Transverse colon (tissue), 4 donors: ENCODE data around the gene SEC24A. TPM values are rescaled to one million over a fixed set of nuclear protein-coding genes. Genes with fewer than 3 reads are reported as not detected.
"Not testable (repeated sequence)": the region's sequence is repeated elsewhere in the genome, so short reads cannot be mapped to it uniquely, and the experiment has no call there.

Experiments
- DNase-seq: peaks from one replicate; pipeline ENCODE4 v3.0.0-alpha.2; 2019
- H3K27ac ChIP-seq, 4 donors: fragments of 200-600 bp; sonication (generic); 2 replicates each; pipeline ENCODE4 v1.5.1; 2016 to 2018; ENCODE audit warnings: inconsistent platforms in 4 of 4
- H3K27me3 ChIP-seq: fragments of 200-600 bp; sonication (generic); 2 replicates; pipeline ENCODE4 v1.5.1; 2017; ENCODE audit warnings: inconsistent platforms
- H3K36me3 ChIP-seq, 4 donors: fragments of 200-600 bp; sonication (generic); 2 replicates each; pipeline ENCODE4 v1.5.1; 2017 to 2019; ENCODE audit warnings: inconsistent platforms in 4 of 4
- H3K4me1 ChIP-seq, 4 donors: fragments of 200-600 bp; sonication (generic); 2 replicates each; pipeline ENCODE4 v1.5.1; 2017 to 2020; ENCODE audit warnings: inconsistent platforms in 4 of 4
- H3K4me3 ChIP-seq, 4 donors: fragments of 200-600 bp; sonication (generic); 1 replicate in 1 of 4; 2 replicates in 3 of 4; pipeline versions ENCODE4 v1.5.1 to v1.6.1; 2017 to 2019; ENCODE audit warnings: inconsistent platforms in 4 of 4
- H3K9me3 ChIP-seq, 2 donors: fragments of 200-600 bp; sonication (generic); 2 replicates each; pipeline ENCODE4 v1.5.1; 2017 to 2019; ENCODE audit warnings: inconsistent platforms in 2 of 2
- CTCF ChIP-seq, 5 experiments: fragments of 200-600 bp in 3 of 5; fragments of 450-650 bp in 2 of 5; sonication (generic) in 3 of 5; IDR thresholded peaks; 1 replicate in 2 of 5; 2 replicates in 3 of 5; pipeline ENCODE4 v1.5.1; 2016 to 2017; ENCODE audit warnings: antibody characterized with exemption in 5 of 5, inconsistent platforms in 3 of 5, mild to moderate bottlenecking in 2 of 5, moderate library complexity in 1 of 5
- EP300 ChIP-seq: sonication (generic); formaldehyde crosslinking; IDR thresholded peaks from one replicate; pipeline ENCODE4 v1.6.1; 2017; ENCODE audit warnings: antibody characterized with exemption, low read depth
- POLR2A ChIP-seq: fragments of 450-650 bp; IDR thresholded peaks from one replicate; pipeline ENCODE4 v1.6.1; 2016; ENCODE audit warnings: antibody characterized with exemption, mild to moderate bottlenecking, moderate library complexity
- POLR2AphosphoS5 ChIP-seq, 3 donors: sonication (generic); formaldehyde crosslinking; IDR thresholded peaks; one replicate each; pipeline ENCODE4 v1.6.1; 2016; ENCODE audit warnings: antibody characterized with exemption in 3 of 3
- WGBS, 2 donors: methylation state at CpG; one replicate each; pipeline ENCODE4 v1.1.5; 2018; ENCODE audit warnings: low coverage in 1 of 2; 5-methylcytosine and 5-hydroxymethylcytosine counted together
- in situ Hi-C, 4 donors: fragments of 200-750 bp; cut with MboI; loops; one replicate each; pipeline versions ENCODE4 v1.15.0 to v1.15.1; 2017; ENCODE audit warnings: low sequenced_read_pairs in 3 of 4, low pct_ligation_motif_present in 1 of 4, low pct_unique_long_range_greater_than_20kb in 1 of 4
- intact Hi-C: fragments of 100-400 bp; cut with DNase I; formaldehyde crosslinking; loops from one replicate; pipeline ENCODE4 v1.15.1; 2023; ENCODE audit warnings: low total_unique reads
- total RNA-seq, 4 donors: library from RNA; depleted of rRNA; stranded (reverse); fragments of >200 nt; gene quantifications; one replicate each; pipeline ENCODE4 v1.1.0, GENCODE V29; 2016

The SEC24A gene
- total RNA-seq, 4 donors from 2014 or later: 9.2 to 26.7 (median 18.6) TPM

DNA sequence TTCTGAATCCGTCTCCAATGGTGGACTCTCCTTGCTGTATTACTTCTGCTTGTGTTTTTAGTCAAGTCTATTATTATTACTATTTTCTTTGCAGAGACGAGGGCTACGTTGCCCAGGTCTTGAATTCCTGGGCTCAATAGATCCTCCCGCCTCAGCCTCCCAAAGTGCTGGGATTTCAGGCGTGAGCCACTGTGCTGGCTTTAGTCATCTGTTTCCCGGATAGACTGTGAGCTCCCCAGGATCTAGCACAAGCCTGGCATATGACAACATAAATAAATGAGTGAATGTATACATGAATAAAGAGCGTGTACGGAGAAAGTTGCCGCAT is 109.6 kb downstream of the SEC24A start:
- WGBS, 2 donors: 24 to 31% methylated on average over 2 to 9 of the region's 9 CpGs
- H3K4me3 ChIP-seq: peak overlapping the region in 3 of 4 donors; percentile 60 to 96 (median 68)
- intact Hi-C loops: no loop called here

DNA sequence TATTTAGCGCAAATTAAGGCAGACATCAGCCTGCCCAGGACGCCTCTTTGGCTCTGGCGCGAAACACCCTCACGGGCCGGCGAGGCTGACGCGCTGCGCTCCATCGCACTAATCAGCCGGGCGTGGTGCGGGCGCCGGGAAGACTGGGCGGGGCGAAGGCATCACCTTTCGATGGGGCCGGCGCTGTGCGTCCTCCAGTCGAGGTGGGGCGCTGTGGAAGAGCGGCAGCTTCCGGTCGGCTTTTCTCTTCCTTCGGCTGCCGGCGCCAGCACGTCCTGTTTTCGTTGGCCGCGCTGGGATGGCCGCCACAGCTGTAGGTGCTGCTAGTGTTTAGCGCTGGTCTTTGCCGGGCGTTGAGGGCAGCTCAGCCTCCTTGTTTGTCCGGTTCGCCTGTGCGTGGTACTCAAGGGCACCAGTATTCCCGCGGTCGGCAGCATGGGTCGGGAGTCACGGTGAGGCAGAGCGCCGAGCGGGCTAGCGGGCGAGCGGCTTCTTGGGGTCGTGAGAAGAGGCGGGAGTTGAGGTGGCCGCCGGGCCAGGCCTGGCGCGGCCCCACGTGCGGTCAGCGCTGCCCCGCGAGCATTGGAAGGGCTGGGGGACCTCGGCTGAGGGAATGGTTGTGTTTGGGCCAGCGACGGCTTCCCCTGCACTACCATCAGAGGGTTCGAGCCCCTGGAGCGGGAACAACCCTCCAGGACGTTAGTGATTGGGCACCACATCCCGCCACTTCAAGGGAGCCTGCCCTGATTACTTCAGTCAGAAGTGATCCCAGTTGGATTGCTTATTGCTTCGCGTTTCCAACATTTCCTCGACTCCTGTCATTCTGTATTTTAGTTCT is 110.1 kb downstream of the SEC24A start, which contains the start of gene DDX46:
Gene DDX46, plus strand, starts transcription at position 276 of the 838 bp plus-strand sequence. Its CDS starts 160 bp downstream, at position 436.
- in situ Hi-C loops: no loop called here
- no peaks in the 10 kb centered on the region for H3K9me3 ChIP-seq
- peaks cover 4 to 23% (median 15%) of the 10 kb centered on the region in 4 donors for H3K4me1 ChIP-seq
- 0 to 1% methylated on average over 3 to 59 of the region's 73 CpGs for WGBS, 2 donors
- peak; percentile 76 for TF ChIP-seq POLR2A
- TF ChIP-seq POLR2AphosphoS5 (IDR thresholded peaks at IDR 0.05): peak; percentile 76 to 85 (median 85)
- no peak for TF ChIP-seq EP300
- peak; percentile 56 to 76 (median 59) for TF ChIP-seq CTCF (IDR thresholded peaks at IDR 0.05)
- DNase-seq: peak; percentile 97
- H3K36me3 ChIP-seq: peaks cover 0 to 5% (median 1%) of the 10 kb centered on the region in 4 donors
- peak within 1 kb of the TSS; percentile 60 to 96 (median 78) for H3K4me3 ChIP-seq
- intact Hi-C loops: no loop called here
- no peaks in the 10 kb centered on the region for H3K27me3 ChIP-seq
- peak within 1 kb of the TSS; percentile 72 to 85 (median 83) for H3K27ac ChIP-seq

More for the DNA sequence above, 109.6 kb downstream of the SEC24A start:
- in situ Hi-C loops: no loop called here
- peaks cover 4 to 23% (median 15%) of the 10 kb centered on the region in 4 donors for H3K4me1 ChIP-seq
- TF ChIP-seq CTCF (IDR thresholded peaks at IDR 0.05) (no peak), EP300 (no peak), POLR2A (no peak), POLR2AphosphoS5 (IDR thresholded peaks at IDR 0.05) (no peak)
- DNase-seq: no peak
- H3K36me3 ChIP-seq: no peaks in the 10 kb centered on the region
- no peaks in the 10 kb centered on the region for H3K27me3 ChIP-seq
- H3K27ac ChIP-seq: peak overlapping the region; percentile 72 to 85 (median 83)
- H3K9me3 ChIP-seq: no peaks in the 10 kb centered on the region

GRCh38 chr5:134767528-134768291 is 119.1 kb downstream of the SEC24A start:
- DNase-seq, intact Hi-C loops, H3K9me3 ChIP-seq, H3K4me1 ChIP-seq, H3K27ac ChIP-seq, H3K27me3 ChIP-seq, H3K4me3 ChIP-seq, in situ Hi-C loops: not testable (repeated sequence)
- H3K36me3 ChIP-seq: peaks cover 0 to 76% (median 38%) of the 10 kb centered on the region in 4 donors
- WGBS, 2 donors: 87 to 95% methylated on average over 5 to 21 of the region's 21 CpGs

- intact Hi-C loops (no loop called here), in situ Hi-C loops (no loop called here)
- no peak overlapping the region for H3K27ac ChIP-seq
- WGBS, 2 donors: 78 to 81% methylated on average over 1 to 4 of the region's 4 CpGs
- peaks cover 0 to 83% (median 41%) of the 10 kb centered on the region in 4 donors for H3K36me3 ChIP-seq
- TF ChIP-seq POLR2AphosphoS5 (IDR thresholded peaks at IDR 0.05): no peak
- no peak for DNase-seq
- H3K27me3 ChIP-seq: no peaks in the 10 kb centered on the region
- H3K4me3 ChIP-seq: no peak overlapping the region
- no peaks in the 10 kb centered on the region for H3K9me3 ChIP-seq
- no peaks in the 10 kb centered on the region for H3K4me1 ChIP-seq
Measured at GRCh38 chr5:134769206-134769605, 120.6 kb downstream of the SEC24A start.
